Right hindlimb (tissue), 1 donor: ENCODE results near the gene CDK2.
"Not testable (repeated sequence)": the region's sequence is repeated elsewhere in the genome, so short reads cannot be mapped to it uniquely, and the experiment has no call there.

Experiments
- DNase-seq: peaks from one replicate; pipeline ENCODE4 v3.0.0-alpha.2; 2018

Gene CDK2

DNA sequence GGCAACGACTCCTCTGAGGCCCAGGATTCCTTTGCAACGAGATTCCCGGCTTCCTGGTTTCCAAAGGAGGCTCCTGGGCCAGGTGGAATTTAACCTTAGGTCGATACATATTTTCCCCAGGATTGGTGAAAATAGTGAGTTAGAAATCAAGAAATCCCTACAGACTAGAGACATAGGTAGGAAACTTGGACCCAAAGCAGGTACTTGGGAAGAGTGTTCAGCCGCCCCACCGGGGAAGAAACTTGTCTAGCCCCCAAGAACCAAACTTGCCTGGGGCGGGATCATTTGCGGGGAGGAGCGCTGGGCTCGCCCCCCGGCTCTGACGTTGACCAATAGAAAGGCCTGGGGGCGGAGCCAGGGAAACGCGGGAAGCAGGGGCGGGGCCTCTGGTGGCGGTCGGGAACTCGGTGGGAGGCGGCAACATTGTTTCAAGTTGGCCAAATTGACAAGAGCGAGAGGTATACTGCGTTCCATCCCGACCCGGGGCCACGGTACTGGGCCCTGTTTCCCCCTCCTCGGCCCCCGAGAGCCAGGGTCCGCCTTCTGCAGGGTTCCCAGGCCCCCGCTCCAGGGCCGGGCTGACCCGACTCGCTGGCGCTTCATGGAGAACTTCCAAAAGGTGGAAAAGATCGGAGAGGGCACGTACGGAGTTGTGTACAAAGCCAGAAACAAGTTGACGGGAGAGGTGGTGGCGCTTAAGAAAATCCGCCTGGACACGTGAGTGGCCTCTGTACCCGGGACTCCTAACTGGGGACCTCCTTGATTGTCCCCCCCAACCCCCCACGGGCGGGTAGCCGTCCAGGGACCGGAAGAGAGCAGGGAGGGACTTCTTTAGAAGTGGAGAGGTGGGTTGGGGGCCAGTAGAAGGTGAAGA lies at the start of gene CDK2:
CDK2 (plus strand) TSS at position 423 of the 874 bp plus-strand sequence; CDS start at position 602, 179 bp downstream.
- DNase-seq = peak; percentile 95

GRCh38 chr12:55919032-55919431 lies 47.6 kb upstream of the CDK2 start:
- DNase-seq = not testable (repeated sequence)

DNA sequence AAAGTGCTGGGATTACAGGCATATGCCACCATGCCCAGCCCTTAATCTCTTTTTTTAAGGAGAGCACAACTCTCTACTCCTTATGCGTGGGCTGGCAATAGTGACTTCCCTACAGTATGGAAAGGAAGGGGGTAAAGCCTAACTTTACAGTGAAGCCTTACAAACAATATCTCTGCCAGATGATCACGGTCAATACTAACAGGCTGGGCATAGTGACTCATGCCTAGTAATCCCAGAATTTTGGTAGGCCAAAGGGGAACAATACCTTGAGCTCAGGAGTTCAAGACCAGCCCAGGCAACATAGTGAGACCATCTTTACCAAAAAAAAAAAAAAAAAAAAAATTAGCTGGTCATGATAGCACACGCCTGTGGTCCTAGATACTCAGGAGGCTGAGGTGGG lies 44.5 kb upstream of the CDK2 start:
- no peak for DNase-seq

- not testable (repeated sequence) for DNase-seq
Measured at GRCh38 chr12:55923648-55924047, 43.0 kb upstream of the CDK2 start.

GRCh38 chr12:55925371-55925770 lies 41.3 kb upstream of the CDK2 start:
- DNase-seq = no peak

DNA sequence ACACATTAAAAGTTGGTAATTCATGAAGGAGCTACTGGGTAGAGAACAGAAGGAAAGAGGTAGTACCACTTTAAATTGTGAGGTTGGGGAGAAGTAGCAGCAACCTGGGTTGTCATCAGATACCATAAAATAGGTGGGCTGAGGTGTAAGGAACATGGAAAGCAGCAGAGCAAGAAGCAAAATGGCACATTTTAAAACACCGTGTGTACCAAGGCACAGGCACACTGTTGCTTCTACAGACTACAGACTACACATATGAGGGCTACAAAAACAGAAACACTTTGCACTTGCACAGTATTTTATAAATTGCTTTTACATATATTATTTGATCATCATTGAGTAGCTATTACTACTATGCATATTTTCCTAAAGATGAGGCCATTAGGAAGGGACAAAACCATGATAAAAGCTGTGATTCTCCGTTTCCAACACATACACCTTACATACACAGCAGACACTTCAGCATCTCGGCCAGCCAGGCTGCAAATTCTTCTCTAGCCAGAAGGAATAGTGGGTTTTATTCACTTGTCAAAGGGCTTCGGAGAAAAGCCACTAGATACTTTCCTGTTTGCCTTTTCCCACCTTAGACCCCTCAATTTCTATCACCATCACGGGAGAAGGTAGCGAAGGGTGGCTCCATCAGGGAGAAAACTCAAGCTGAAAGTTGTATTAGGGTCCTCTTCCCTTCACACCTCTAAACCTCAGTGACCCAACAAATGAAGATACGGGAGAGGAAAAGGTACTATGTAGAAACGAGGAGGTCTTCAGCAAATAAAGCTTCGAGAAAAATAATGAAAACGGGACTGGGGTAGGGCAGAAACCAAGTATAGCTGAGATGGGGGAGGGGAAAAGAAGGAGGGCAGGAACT lies 40.5 kb upstream of the CDK2 start:
- no peak for DNase-seq

DNA sequence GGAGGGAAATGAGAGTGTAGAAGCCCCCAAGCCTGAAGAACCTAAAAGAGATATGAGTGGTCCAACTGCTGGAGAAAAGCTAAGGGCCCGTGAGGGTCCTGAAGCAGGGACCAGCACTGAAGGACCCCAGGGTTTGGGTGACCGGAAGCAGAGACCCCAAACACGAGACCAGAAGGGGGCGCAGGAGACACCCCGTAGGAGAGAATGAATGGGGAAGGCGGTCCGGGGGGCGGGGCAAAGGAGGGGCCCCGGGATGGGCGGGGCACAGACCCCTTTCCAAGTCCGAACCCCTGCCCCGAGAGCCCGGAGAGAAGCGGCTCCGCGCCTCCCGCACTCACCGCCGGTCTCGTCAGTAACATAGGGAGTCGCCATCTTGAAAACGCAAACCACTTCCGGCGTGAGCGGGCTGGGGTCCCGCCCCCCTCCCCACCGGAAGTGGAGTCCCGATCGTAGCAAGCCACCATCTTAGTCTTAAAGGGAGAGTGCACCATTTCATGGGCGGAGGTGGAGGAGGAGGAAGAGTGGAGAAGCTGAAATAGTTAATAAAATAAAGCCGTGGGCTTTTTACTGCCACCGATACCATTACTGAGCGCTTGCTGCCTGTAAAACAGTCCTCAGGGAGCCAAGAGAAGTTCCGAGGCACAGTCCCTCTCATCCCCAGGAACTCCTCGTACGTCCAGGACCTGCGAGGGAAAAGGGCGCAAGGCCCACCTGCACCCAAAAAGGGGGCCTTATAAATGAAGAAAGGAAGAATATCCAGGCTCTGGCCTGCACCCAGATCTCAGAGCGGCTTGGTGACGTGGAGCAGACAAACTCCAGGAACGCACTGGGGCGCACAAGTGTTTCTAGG lies 39.7 kb upstream of the CDK2 start:
- peak; percentile 96 for DNase-seq

- peak; percentile 77 for DNase-seq
Measured at GRCh38 chr12:55927588-55928502, 38.8 kb upstream of the CDK2 start, which contains the start of gene PYM1. PYM1 (minus strand) TSS chr12:55927894; CDS start chr12:55927761, 133 bp downstream.

DNA sequence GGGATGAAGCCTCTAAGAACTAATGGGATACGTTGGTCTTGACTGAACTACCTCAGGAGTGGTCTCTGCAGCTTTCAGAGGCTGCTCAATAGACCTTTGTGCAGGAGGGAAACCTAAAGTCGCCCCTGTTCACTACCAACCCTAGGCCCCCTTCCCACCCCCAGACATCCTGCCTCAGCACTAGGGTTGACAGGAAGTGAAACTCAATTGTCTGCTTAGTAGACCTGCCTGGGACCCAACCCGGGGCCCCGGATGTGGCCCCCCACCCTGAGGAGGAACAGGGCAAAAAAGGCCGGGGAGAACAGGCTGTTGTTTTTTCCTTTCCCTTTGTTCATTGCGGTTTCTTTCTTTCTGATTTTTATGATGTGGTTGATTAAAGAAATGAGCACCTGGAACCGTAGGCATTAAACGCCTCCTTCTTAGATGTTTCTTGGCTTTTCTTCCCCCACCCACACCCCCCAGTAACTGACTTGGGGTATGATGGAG lies 37.3 kb upstream of the CDK2 start:
- DNase-seq = peak; percentile 30

DNA sequence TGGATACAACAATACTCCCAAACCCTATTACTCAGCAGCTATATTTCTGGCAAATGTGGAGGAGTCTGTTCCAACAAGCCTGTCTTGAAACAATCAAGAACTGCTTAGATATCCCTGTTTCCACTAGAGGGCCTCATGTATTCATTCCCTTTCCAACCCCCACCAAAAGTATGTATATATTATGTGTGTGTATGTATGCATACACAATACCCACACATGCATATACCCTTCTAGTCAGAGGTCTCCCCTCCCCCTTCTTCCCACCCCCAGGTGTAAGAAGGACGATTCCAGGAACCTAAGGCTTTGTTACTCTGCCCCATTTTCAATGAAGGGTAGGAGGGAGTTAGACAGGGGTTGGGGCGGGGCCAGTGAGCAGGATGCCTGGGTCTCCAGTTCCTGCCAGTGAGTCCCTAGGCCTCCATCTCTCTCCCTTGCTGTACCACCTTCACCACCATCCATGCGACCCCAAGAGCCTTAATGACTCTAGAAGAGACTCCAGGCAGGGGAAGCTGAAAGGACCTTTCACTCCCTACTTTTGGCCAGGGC lies 35.8 kb upstream of the CDK2 start, which contains the start of gene DGKA:
DGKA (plus strand) TSS at position 392 of the 546 bp plus-strand sequence. CDS start 5,342 bp downstream, outside the sequence.
- DNase-seq = peak; percentile 53

DNA sequence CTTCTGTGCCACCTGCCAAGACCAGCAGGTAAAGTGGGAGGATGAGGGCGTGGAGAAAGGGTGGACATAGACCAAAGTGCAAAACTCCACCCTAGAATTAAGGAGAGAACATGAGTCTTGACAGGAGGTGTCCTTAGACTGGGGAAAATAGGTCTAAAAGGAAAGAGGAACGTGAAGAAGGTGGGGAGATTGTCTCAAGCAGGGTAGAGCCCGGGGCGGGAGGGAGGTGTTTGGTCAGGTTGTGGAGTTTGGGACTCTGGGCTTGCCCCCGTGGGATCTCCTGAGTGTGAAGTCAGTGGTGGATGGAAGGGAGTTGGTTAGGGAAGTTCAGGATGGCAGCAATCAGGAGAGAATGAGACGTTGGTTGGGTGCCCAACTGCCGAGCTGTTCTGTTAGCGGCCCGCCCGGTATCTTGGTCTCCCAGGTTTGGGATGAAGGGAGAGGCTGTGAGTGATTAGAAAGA lies 35.3 kb upstream of the CDK2 start:
- DNase-seq = peak; percentile 44

DNA sequence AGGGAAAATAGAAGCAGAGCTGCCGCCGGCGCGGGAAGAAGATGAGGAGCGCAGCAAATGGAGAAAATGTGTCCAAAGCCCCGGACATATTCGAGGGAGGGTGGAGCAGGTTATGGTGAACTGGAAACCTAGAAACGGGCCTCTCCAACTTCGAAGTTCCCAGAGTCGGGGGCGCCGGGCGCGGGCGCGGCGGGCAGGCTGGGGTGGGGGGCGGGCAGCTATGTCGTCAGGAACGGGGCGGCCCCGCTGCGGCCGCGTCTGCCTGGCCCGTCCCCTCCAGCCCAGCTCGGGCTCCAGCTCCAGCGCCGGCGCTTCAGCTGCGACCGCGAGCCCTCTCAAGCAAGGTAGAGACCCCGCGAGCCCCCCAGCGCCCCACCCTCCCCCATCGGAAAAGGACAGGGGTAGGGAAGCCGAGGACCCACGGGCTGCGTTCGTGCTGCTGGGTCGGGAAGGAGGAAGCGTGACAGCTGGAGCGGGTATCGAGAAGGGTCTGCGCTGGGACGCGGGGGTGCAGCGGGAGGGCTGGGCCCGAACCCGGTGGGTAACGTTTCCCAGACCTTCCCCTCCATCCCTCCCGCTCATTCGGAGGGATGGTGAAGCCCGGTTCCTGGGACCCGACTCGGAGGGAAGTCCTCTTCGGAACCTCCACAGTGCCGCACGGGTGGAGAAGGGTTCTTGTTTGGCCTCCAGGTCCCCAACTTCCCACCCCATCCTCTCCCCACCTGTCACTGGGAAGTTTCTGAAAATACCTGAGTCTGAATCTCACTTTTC lies 34.7 kb upstream of the CDK2 start:
- peak; percentile 81 for DNase-seq

- no peak for DNase-seq
Measured at GRCh38 chr12:55932551-55932910, 34.1 kb upstream of the CDK2 start.

DNA sequence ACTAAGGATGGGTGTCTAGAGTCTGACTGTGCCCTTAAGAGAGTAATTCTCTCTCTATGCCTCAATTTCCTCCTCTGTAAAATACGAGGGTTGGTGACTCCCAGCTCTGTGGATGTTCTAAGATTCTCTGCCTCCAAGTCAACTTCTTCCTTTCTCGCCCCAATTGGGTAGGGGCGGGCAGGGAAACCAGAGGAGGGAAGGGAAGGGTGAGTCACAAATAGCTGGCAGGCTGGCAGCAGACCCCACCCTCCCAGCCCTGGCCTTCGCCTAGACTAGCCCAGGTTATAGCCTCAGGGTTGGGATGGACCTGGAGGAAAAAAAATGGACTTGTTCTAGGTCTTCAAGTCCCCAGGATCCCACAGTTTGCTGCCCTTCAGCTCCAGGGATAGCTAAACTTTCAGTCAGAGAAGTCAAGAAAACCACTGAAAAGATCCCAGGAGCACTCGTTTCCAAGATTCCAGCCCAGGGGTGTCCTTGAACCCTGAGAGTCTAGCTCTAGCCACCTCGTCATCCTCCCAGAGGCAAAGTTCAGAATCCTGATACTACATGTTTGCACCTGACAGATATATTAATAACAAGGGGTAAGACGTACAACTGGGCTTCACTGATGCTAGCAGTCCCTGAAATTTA lies 33.3 kb upstream of the CDK2 start:
- DNase-seq = no peak

- no peak for DNase-seq
Measured at GRCh38 chr12:55933799-55934742, 32.6 kb upstream of the CDK2 start.

GRCh38 chr12:55934773-55935172 lies 31.9 kb upstream of the CDK2 start:
- DNase-seq = no peak

DNA sequence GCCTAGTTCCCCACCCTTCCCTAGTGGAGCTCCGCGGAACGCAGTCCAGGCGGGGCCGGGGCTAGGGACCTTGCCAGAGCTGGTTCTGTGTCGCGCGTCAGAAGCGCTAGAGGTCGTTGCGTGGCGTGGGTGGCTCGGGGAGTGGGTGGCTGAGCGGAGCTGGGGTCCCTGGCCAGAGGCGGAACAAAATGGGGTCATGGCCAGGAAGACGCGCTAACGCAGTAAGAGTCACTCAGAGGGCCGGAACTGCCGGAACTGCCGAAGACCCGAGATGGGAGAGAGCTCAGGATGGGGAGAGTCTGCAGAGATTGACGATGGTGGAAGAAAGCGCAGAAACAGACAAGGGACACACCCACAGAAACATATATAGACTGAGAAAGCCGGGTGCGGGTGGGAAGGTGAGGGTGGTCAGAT lies 30.9 kb upstream of the CDK2 start:
- DNase-seq = peak; percentile 51

DNA sequence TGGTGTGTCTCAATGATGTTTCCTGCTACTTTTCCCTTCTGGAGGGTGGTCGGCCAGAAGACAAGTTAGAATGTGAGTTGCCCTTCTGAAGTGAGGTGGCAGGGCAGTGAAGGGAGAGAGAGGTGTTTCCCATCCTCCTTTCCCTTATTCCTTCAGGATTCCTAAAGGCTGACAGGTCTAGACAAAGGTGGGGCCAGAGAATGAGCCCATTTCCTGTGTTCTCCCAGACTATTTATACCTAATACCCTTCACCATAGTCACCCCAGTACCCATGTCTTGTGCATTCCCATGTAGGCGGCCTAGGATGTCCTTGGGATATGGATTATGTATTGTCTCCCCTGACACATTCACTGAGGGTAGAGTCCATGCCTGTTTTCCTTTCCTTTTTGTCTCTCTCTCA lies 28.6 kb upstream of the CDK2 start:
- no peak for DNase-seq
